Measurements from ENCODE around the gene TAF10.

The TAF10 gene

GRCh38 chr11:6561288-6561687 is 50.7 kb downstream of the TAF10 start:
- DNase-seq (ENCODE audit: low read depth, low spot score): no peak
- H3K9ac ChIP-seq (ENCODE audit: insufficient read length): no peak overlapping the region
- no peaks in the 10 kb centered on the region for H3K9me3 ChIP-seq (ENCODE audit: low read depth, low read length)
- H3K4me3 ChIP-seq: no peak overlapping the region
- TF ChIP-seq POLR2AphosphoS5 (IDR thresholded peaks at IDR 0.05; ENCODE audit: borderline replicate concordance, low read depth, low read length) (no peak), FOXP2 (optimal IDR thresholded peaks at IDR 0.05; ENCODE audit: control extremely low read depth, extremely low read length, insufficient read depth) (no peak)
- no peaks in the 10 kb centered on the region for H3K36me3 ChIP-seq (ENCODE audit: insufficient read depth, low read length)
- H3K27ac ChIP-seq: no peak overlapping the region
